HG03095 (cell line): Measurements from ENCODE around the gene RTRAF.

Experiments used
- ATAC-seq: cut with Tn5 transposase; IDR thresholded peaks from one replicate; pipeline ENCODE4 v1.9.1; 2021; ENCODE audit warnings: moderate library complexity; ENCODE audit not compliant: unreplicated experiment

Gene RTRAF

DNA sequence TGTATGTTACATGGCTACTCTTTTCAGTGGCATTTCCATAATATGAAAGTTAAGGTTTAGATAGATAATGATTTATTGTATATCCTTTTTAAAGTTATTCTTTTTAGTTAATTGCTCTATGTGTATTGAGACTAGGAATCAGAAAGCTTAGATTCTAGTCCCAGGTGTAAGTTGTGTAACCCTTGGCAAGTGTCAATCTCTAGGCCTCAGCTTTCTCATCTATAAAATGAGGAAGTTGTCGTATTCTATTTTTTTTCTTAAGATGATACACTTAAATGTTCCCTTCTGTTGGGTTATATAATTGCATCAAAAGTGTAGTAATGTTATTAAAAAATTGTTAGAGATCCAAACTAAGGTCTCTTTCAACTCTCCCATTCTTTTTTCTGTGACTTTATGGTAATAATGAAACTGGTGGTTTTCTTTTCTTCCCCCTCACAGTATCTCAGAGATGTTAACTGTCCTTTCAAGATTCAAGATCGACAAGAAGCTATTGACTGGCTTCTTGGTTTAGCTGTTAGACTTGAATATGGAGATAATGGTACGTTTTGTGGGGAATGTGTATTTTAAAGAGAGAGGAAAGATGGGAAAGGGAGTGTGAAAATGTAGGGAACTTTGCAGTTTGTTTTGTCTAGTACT lies 4.1 kb downstream of the RTRAF start:
- no peak for ATAC-seq

DNA sequence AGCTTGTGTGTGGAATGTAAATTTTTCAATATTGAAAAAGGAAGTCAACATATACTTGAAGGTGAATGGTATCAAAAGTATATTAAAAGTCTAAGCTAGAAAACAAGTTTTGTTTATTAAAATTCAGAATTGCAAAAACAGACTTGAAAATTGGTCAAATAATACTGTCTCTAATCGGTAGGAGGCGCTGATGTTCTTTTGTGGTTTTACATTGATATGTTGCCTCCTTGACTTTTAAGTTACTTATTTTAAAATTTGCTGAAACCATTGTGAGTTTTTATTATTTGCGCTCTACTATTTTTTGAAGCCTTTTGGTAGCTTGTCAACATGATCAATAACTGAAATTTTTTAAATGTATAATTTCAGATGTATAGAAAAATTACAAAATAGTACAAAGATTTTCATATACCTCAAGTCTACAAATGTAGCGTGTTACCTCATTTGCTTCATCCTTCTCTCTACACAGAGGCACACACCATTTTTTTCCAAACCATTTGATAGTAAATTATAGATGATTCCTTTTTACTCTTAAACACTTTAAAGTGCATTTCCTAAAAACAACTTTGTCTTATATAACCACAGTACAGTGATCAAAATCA lies 6.9 kb downstream of the RTRAF start:
- ATAC-seq: no peak

GRCh38 chr14:51998348-51998747 lies 9.0 kb downstream of the RTRAF start:
- ATAC-seq: no peak

DNA sequence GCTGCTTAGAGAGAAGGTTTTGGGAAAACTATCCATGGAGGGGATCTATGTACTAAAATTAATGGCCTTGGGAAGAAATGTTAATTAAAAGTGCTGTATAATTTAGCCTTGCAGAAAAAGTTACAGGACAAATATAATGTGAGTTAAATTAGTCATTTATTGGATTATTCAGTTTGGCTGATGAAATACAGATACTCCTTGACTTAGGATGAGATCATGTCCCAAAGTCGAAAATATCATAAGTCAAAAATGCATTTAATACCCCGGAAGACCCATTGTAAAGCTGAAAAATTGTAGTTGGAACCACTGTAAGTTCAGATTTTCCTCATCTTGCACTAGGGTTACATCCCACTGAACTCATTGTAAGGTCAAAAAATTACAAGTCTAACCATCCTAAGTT lies 9.7 kb downstream of the RTRAF start:
- ATAC-seq: no peak

DNA sequence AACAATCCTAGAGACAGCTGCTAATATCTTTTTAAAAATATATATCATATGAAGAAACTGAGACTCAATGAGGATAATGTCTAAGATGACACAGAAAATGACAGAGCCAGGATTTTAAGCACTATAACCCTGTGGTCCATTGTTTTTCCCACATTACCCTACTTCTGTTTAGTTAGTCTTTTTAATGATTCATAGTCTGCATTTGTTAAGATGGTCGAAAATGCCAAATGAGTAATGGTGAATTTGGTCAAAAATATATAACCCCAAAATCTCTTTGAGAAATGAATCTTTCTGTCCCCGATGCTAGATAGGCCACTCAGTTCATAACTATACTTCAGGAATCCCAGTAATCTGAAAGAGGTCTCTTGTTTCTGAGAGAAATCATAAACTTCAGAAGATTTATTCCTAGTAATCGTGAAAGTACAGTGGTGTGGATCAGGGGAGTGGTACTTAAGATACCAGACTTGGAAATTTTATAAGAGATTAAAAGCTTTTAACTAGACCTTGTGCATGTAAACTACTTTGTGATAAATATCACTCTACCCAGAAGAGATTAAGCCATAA lies 10.8 kb downstream of the RTRAF start:
- no peak for ATAC-seq

DNA sequence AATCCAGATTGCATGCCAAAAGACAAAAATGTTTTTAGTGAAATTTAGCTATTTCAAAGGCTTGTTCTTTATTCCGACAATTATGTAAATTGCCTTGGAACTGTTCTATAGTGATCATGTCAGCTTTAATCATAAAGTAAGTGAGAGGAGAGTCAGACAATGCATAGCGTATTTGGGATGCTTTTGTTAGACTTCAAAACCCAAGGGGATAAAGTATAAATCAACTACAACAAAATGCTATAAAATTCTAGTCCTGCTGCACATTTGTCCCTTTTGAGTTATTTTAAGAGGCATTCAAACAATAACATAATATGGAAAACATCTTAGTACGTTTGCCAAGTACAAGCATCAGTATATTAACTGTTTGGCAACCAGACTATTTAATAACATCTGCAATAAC lies 11.3 kb downstream of the RTRAF start:
- no peak for ATAC-seq

DNA sequence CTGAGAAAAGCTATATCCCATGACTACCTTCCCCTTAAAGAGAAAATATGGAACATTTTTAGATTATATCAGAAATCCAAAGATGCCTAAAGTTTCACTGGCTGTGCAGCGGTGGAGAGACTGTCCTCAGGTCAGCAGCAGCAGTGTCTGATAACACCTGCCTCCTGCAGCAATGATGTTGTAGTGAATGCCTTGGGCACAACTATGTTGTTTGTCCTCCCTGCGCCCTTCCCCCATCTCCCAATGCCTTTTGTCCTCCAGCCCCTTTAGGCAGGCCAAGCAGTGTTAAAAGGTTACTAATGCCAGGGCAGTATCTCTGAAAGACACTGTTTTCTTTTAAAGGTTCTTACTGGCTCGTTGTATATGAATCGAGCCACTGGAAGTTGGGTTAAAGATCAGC lies 13.2 kb downstream of the RTRAF start:
- ATAC-seq: no peak

- no peak for ATAC-seq
Measured at GRCh38 chr14:52003324-52003723, 14.0 kb downstream of the RTRAF start.

DNA sequence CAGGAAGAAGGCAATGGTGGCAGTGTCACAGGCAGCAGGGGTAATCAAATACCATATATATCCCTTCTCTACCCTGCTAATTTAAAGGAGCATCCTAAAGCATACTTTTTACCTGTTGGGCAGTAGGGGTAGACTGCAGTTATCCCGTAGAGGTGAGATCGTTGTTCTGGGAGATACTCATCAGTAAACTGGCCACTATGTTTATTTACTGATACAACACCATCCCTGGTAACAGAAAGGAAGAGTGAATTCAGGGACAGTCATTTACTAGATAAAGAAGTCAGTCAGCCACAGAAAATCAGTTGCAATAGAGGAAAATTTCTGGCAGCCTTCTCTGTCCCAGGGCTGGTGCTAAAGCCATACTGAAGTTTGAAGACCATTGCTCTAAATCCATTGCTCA lies 16.3 kb downstream of the RTRAF start:
- ATAC-seq: no peak

GRCh38 chr14:52006361-52006760 lies 17.0 kb downstream of the RTRAF start:
- ATAC-seq: no peak

DNA sequence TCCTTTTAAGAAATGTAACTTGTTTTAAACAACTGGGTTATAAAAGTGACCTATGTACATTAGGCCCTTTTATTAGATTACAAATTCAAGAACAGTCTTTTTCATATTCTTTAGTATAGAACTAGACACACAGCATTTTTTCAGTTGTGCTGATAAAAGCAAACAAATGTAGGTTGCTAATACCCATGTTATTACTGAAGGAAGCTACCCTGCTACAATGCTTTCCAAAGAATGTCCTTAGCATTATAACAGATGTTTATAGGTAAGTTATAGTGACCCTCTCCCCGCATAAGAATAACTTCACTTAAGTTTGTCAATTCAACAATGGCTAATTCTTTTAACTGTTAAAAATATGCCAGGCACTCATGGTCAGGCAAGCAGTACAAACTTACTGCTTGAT lies 17.9 kb downstream of the RTRAF start:
- no peak for ATAC-seq

- no peak for ATAC-seq
Measured at GRCh38 chr14:52007637-52008036, 18.3 kb downstream of the RTRAF start.

- ATAC-seq: no peak
Measured at GRCh38 chr14:52008136-52008535, 18.8 kb downstream of the RTRAF start.

GRCh38 chr14:52010173-52010693 lies 20.9 kb downstream of the RTRAF start:
- ATAC-seq: no peak

DNA sequence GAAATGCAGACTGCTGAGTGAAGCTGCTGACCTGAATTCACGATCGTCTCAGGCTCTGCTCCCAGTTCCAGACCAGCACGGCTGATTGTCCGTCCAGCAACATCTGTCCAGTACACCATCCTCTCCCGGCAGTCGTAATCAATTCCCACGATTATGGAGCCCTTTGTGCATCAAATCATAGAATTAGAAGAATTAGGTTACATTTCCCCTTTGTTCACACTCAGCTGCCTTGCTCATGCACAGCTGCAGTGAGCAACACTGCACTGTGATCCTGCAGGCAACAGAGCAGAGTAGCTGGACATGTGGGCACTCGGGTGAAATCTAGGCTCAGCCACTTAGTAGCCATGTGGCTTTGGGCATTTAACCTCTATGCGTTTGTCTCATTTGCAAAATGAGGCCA lies 22.2 kb downstream of the RTRAF start:
- ATAC-seq: no peak

GRCh38 chr14:52012635-52013034 lies 23.3 kb downstream of the RTRAF start:
- ATAC-seq: no peak

DNA sequence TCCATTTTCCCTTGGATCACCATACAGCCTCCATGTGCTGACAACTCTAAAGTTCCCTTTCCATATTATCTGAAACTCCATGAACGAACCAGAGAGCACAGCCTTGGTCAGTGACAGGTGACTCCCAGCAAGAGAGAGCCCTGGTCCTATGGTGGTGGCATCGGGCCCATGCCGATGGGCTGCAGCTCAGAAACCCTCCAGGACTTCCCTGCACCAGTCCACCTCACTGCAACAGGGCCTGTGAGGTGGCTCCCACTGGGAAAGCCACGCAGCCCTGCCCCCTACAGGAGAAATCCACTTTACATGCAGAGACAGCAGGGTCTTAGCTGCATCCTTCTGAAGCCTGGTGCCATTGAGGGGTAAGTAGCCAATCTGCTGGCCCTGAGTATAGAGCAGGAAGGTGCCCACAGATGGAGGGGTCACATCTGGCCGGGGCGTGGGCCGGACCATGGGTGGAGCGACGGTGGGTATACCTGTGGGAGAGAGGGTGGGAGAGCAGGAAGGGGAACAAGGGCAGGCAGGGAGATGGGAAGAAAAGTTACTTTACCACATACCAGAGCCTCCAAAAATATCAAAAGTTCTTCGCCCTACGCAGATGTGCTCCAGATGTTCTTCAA lies 24.7 kb downstream of the RTRAF start:
- no peak for ATAC-seq

- ATAC-seq: no peak
Measured at GRCh38 chr14:52014601-52015267, 25.4 kb downstream of the RTRAF start.

DNA sequence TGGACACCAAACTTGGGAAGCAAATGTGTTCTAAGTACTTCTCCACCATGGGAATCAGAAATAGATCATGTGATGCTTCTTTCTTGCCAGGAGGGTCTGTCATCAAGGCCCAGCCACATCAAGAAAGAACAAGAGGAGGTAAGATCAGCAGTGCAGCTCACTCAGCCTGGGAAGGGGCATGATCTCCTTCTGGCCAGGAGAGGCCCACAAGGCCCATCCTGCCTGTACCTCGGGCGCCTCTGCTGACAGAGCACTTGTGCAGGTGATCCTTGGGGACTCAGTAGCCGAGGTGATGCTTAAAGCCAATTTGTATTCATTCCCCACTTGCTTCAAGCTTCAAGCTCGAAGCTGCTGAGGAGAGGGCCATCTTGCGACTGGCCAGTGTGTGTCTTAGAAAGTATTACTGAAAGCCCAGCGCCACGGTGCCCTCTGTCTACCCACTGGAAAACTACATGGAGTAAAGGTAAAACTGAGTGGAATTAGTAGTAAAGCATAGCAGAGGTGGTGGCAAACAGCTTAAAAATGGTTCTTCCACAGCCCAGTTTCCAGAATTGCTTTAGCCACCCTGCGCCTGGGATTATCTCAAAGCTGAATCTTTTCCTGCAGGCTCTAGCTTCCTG lies 26.2 kb downstream of the RTRAF start:
- ATAC-seq: no peak

DNA sequence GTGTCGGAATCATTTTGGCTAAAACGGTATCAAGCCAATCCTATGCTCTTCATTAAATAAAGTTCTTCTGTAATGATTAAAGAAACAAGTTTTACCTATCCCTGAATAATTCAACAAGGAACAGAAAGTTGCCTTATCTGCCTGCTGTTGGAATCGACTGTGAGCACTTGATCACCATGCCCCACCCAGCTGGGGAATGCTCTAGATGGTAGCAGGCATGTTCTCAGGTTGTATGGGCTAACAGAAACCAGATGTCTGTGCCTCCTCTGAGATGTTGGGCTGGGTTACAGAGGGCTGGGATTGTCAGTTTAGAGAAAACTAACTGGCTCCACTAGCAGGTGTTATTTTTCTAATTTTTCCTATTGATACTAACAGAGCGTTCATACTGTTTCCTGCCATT lies 28.9 kb downstream of the RTRAF start:
- no peak for ATAC-seq

DNA sequence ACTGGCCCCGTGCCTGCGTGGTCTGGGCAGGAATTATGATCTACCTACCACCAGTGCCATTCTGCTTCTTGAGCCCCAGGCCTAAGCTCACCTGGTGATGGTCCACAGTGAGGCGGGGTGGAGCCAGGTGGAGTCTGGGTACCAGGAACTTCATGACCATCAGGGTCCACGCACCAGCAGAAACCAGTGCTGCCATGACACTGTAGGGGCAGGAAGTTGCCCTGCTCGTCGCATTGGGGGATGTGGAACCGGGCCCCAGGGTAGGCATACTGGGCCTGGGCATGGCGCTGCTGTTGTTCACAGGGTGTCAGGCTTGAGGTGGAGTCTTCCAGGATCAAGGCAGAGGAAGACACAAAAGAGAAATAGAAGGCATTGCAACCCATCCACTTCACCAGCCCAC lies 29.6 kb downstream of the RTRAF start:
- ATAC-seq: no peak
